Ramos (cell line): ENCODE measurements around the gene LYRM1.

Experiments
- in situ Hi-C: fragments of 300-500 bp; cut with MboI; formaldehyde crosslinking; loops from one replicate; pipeline ENCODE4 v1.14.3; 2022; ENCODE audit warnings: low sequenced_read_pairs; ENCODE audit not compliant: unreplicated experiment

LYRM1 gene

DNA sequence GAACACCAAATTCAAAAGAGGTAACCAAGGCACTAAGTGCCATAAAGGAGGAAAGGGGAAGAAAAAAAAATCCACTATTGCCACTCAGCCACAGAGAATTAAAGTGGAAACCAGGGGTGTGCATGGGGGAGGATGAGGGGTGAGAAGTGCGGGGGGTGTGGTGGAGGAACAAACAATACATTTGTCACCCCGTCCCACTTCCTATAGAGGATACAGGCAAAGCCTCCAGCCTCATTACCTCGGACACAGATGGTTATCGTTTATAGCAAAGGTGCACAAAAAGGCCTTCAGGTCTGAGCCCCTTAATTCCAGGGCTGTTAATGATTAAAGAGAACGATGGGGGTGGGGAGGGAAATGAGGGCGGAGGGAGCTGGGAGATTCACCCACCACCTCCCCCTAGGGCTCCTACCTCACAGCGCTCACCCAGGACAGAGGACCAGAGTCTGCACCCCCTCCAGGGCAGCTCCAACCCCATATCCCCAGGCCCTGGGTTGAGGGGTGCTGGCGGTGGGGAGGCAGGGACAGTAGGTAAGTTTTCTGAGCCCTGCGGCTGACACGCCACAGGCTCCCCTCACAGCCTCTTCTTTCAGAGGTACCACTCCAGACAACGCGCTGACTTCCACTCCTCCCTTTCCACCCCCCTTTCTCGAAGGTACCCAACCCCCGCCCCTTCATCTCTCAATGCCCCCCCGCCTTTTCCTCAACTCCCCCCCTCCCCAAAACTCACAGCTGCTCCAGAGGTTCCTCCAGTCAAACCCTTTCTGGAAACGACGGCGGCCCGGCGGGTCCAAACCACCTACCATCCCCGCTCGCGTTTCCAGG is 883 bp upstream of the LYRM1 start:
- in situ Hi-C loops: no loop called here

DNA sequence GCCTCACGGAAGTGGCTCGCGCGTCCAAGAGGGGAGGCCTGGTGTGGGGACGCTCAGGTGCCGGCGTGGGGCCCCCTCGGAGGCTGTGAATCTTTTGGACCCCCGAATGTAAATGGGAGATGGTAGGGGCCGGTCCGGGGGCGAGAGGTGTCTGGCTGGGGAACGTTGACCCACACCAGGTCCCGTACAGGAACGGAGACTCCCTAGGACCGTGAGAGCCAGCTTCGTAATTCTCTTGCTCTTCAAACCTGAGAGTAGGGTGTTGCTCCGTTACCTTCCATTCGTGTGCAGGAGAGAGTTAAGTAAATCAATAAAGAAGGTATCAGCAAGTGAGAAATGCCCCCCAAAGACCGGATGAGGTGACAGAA is 481 bp downstream of the LYRM1 start:
- in situ Hi-C loops: no loop called here

DNA sequence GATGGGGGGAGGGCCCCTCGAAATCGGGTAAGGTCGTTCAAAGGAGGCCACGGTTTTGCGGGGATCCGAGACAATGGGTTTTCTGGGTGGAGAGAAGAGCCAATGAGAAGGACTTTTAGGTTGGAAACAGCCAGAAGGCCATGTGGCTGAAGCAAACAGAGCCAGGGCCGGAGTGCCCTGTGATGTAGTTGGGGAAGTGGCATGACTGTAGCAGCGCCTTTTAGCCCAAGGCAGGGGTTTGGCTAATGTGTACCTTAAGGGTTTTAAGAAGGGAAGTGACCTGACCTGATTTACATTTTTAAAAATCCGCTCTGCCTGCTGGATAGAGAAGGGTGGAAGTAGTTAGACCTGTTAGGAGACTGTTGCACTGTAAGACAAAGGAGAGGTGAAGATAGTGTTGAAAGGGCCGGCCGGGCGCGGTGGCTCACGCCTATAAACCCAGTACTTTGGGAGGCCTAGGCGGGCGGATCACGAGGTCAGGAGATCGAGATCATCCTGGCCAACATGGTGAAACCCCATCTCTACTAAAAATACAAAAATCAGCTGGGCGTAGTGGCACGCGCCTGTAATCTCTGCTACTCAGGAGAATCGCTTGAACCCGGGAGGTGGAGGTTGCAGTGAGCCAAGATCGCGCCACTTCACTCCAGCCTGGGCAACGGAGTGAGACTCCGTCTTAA is 1.0 kb downstream of the LYRM1 start:
- in situ Hi-C loops: no loop called here

DNA sequence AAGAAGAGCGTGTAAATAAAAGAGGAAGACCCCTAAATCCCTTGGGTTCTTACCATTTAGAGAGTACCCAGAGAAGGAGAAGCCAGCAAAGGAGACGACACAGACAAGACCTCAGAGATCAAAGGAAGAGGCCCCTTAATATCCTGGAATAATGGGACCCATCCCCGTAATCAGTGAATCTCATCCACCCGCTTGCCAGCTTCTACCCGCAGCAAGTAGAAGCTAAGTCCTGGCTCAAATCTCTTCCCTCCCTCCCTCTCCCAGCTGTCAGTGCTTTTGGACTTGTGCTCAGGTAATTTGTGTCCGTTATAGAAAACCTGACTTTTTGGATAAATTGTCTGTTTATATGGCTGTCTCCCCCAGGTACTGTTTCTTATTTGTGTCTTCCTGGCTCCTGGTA is 1.9 kb downstream of the LYRM1 start:
- in situ Hi-C loops: no loop called here

DNA sequence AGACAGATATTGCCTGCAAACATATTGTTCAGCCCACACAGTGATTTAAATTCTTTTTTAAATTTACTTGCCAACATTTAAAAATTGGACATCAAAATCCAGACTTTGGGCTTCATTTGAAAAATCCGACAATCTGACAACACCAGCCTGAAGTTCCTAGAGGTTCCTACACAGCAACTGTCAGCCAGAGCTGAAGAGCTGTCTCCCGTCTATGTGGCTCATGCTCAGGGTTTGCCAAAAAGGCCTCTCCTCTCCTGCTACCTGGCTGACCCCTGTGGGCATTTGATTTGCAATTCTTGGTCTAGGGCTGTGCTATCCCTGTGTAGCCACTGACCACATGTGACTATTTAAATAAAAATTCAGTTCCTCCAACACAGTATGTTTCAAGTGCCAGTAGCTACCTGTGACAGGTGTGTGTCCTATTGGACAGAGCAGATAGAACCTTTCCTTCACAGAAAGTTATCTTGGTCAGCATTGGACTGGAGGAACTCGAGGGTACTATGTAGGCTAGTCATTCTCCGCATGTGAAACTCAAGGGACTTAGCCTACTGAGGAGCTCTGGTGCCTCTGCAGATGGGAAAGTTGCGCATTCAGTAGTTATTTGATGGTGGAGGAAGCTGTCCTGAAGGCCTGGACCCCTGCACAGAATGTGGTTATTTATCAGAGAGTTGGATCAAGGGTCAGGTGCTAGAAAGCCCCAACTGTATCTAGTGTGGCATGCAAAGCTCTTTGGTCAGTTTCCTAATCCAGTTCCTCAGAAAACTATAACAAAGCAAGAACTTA is 2.7 kb downstream of the LYRM1 start:
- in situ Hi-C loops: no loop called here

DNA sequence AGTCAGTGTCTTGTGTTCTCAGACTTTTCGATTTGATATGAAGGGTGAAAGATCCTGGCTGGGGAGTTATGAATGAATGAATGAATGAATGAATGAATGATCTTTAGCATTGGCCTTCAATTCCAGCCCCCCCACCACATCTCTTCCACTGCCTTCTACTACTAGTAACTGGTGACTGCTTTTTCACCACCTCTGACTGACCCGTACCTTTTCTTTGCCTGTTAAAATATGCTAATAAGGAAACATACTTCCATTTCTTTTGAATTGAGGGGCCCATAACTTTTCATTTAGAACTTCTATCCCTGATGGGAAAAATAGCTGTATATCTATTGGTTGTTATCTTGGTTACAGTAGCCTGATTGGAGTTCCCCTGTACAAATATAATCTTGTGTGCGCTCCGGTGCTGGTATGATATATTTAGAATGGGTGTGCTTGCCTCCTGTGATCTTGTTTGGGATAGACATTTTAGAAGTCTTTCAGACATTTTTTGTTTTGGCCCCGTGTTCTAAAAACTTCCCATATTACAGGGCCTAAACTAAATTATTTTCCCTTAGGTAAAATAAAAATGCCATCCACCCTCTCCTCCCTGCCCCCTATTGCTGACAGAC is 3.4 kb downstream of the LYRM1 start:
- in situ Hi-C loops: no loop called here

DNA sequence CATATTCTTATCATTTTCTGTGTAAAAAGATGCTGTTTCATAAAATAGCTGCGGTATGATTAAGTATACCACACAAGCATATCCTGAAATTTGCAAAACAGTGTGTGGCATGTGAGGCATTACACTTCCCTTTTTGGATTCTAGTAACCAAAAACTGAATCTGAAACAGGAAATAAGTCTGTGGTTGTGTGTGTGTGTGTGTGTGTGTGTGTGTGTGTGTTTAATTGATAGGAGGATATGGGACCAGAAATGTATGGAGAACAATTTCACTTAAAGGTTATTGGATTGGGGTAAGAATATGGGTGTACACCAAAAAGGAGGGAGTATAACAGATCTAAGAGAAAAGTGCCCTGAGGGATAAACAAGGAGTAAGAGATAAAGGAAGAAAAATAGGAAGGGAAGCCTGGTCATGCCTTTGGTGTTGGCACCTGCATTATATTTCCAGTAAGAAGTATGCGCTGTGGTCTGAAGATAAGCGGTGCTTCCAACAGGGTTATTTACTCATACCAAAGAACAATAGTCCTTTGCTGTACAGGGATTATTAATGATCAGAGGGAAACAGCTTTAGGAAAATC is 4.0 kb downstream of the LYRM1 start:
- in situ Hi-C loops: no loop called here

DNA sequence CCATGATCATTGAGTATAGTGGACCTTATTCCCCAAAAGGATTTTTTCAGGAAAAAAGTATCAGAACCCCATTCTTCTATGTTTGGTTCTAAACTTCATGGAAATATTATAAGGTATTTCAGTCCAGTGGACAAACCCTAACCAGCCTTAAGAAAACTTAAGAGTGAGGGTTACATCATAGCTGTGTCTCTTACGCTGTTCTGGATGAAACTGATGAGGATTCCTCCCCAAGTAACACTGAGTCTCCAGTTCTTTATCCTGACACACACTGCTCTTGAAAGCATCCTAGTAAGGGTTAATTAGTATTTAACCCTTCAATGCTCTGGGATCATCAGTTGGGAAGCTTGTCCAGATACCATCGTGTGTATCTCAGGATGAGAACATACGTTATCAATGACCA is 5.0 kb downstream of the LYRM1 start:
- in situ Hi-C loops: no loop called here

DNA sequence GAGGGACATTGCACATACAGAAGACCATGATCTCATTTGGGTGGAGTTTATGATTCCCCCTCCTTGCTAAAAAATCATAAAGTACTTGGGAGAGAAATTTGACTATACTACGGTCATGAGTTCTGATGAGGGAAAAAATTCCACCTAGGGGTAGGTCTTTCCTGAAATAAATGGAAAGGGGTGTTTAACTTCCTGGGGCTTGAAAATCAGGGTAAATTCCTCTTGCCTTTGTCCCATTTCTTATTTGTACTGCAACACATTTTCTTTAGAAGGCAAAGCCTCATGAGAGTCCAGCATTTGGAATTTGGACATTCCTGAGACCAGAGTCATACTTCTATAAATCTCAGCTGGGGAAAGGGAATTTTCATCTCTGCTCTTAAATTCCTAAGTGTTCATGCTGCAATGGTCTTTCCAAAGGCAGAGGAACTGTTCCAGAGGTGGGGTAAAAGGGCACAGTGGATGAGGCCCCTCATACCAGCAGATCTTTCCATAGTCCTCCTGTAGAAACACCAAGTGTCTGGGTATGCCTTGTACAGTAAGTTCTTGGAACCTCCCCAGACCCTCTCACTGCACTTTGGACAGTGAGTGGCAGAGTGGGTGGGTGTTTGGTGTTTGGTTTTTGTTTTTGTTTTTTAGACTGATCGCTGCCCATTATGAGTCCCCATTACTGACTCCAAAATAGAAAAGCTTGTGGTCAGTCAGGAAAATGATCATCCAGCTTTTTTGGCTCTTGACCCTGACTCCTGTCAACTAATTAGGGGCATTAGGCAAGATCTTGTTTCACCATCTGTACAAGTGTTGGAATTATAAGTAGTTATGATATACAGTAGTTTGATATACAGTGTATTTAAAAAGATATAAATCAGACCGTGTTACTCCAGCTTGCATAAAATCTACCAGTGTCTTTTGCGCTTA is 6.0 kb downstream of the LYRM1 start:
- in situ Hi-C loops: no loop called here

DNA sequence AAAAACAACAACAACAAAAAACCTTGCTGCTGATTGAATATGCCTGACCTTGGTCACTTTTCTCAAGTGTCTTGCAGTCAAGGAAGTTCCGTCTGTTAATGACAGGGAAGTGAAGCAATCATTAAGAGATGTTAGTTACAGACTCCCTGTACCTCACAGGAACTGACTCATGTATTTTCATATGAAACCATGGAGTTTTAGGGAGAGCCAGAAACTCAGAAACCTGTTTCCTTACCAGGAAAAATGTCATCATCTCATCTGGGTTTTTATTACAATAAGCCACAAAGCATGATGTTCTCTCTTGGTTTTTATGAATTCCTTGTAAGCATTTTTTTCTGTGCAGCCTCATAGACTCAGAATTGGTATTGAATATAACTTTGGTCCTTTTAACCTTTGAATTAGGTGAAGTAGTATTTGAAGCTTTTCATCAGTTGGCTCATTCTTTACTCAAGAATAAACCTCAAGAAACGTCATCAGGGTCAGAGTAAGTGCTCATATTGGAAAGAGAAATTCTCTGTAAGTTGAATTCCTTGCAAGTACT is 10.3 kb downstream of the LYRM1 start:
- in situ Hi-C loops: no loop called here

DNA sequence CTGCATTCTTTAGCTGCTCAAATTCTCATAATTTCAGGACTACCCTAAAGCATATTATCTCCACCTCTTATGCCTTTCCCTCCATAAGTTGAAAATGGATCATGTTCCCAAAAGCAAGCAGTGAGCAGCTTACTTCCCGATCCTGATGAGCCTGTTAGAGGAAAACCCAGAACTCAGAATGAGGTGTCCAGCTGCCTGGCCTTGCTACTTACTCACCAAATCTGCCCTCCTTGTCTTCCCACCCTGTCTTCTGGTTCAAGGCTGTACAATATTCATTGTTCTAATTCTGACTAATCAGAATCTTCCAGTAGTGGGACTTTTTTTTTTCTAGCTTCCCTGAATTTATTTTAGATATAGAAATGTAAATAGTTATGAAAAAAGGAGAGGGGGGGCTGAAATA is 10.8 kb downstream of the LYRM1 start:
- in situ Hi-C loops: no loop called here

DNA sequence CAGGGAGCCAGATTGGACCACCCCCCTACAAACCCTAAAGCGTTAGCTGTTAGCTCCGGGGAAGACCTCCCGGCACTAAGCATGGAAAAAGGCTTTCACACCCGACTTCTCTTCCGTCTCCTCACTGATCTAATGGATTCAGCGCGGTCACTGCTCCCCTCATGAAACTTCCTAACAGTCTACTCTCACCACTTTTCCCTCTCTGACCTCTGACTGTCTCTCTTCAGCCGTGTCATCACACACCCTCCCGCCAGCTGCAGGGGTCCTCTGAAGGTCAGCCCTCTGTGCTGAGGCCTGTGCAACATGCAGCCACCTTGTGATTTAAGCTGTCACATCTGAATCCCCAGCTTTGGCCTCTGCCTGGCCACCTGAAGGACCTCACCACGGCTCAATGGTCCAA is 15.7 kb downstream of the LYRM1 start:
- in situ Hi-C loops: no loop called here

DNA sequence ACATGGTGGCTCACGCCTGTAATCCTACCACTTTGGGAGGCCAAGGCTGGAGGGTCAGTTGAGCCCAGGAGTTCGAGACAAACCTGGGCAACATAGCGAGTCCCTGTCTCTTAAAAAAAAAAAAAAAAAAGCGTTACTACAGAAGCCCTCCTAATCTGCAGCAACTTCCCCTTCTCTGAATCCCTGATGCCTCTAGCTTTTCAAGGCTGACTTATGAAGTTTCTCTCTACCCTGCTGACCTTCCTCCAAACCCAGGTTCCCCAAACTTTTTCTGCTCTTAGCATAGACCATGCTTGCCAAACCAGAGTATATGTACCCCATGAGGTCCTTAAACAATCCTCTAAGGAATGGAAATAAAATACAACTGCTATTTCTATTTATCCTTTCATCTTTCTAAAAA is 16.4 kb downstream of the LYRM1 start:
- in situ Hi-C loops: no loop called here

DNA sequence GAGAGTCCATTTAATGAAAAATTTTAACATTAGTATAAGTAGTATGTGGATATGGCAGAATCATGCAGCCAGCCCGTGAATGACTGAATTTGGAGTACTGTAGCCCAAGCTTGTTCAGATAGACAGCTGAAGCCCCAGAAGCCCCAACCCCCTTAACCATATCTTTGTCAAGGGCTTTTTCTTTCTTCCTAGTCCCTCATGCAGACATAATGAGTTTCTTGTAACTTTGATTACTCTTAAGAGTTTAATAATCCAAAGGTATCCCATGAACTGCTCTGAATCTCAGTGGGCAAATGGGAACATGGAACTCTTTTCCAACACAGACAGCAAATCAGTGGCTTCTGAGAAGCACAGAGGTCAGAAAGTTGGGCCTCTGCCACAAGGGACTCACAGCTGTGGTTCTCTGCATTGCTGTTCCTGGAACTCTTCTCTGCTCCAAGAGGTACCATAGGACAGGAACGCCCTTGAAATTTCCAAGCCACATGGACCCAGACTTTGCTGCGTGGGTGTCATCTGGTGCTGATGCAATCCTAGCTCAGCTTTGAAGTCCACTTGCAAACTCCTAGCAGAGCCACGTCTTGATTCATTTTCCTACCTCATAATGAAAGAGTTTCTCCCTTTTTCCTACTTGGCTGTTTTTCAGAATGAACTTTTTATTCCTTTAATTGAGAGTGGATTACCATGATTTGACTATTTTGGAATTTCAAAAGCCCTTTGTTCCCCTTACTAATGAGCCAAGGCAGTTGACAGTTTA is 18.1 kb downstream of the LYRM1 start:
- in situ Hi-C loops: no loop called here

DNA sequence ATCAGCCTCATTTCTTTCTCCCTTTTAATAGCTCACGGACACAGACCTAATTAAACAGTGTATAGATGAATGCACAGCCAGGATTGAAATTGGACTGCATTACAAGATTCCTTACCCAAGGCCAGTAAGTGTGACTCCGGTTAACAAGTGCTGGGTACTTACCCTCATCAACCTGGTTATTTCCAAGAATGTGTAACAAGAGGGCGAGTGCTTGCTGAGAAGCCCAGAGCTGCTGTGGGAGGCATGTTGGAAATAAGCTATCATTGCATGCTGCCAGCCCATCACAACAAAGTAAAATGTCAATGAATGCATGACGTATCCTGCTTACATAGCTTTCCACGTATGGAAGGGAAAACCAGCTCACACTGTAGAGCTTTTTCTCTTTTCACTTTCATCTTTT is 19.5 kb downstream of the LYRM1 start:
- in situ Hi-C loops: no loop called here

DNA sequence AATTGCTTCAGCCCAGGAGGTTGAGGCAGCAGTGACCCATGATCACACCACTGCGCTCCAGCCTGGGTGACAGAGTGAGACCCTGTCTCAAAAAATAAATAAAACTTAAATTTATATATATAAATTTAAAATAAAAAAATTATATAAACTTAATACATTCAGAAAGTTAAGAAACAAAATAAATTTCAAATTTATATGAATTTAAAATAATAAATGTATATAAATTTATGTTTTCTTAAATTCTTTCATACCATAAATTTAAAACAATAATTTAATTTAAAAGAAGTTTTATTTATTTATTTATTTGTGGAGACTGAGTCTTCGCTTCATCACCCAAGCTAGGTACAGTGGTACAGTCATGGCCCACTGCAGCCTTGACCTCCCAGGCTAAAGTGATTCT is 20.2 kb downstream of the LYRM1 start:
- in situ Hi-C loops: no loop called here

DNA sequence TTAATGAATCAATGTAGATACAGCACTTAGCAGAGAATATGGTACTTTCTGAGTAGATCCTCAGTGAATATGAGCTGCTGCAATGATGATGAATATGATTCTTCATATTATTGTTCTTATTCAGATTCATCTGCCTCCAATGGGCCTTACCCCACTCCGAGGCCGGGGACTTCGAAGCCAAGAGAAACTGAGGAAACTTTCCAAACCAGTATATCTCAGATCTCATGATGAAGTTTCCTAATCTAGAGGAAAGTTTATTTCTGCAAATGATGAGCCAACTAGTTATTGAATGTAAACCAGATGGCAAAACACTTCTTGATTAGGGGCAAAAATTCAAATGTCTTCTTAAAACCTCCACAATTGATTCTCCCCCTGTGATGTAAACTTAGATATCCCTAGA is 23.3 kb downstream of the LYRM1 start:
- in situ Hi-C loops: no loop called here

DNA sequence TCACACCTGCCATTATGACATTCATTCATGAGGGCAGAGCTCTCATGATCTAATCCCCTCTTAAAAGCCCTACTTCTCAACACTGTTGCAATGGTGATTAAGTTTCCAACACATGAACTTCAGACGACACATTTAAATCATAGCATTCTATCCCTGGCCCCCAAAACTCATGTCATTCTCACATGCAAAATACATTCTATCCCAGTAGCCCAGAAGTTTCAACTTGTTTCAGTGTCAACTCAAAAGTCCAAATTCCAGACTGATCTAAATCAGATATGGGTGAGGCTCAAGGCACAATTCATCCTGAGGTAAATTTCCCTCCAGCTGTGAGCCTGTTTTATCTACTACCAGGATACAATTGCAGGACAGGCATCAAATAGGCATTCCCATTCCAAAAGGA is 25.2 kb downstream of the LYRM1 start:
- in situ Hi-C loops: no loop called here
